ENCODE measurements around the gene MED25. TPM values are rescaled to one million over a fixed set of nuclear protein-coding genes. Genes with fewer than 3 reads are reported as not detected.

Gene MED25
- total and polyA plus RNA-seq, 2 donors (not counting 1 experiment from before 2014, with no cell fraction given): 11.2 to 20.2 TPM

DNA sequence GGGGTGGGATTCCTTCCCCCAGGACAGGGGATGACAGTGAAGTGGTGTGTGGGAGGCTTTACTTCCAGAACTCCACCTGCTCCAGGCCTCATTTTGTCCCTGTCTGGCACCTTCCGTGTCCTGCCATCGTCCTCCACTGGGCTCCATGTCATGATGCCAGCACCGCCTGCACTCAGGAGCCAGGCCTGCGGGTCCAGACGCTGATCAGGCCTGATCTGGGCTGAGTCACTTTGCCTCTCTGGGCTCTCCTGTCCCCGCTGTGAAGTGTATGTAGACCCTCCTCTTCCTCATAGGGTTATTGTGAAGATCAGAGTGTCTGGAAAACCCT lies 14.6 kb upstream of the MED25 start:
- Histone ChIP-seq H3K27ac (ENCODE audit: insufficient read depth, low read length) (no peak overlapping the region), H3K36me3 (ENCODE audit: control insufficient read depth, insufficient read depth, low read length) (peaks cover 36% of the 10 kb centered on the region), H3K4me1 (ENCODE audit: control insufficient read depth, extremely low read depth, insufficient read depth, low read length) (peaks cover 4% of the 10 kb centered on the region), H3K9ac (ENCODE audit: insufficient read depth, low read length) (no peak overlapping the region), H2AFZ (ENCODE audit: low read length) (no peak overlapping the region), H3K27me3 (ENCODE audit: control insufficient read depth, insufficient read depth, low read length) (no peaks in the 10 kb centered on the region), H3K9me3 (ENCODE audit: control insufficient read depth, insufficient read depth, low read depth, low read length) (no peaks in the 10 kb centered on the region), H3K4me2 (ENCODE audit: extremely low read depth, insufficient read depth, low read length) (no peak overlapping the region), H3K79me2 (ENCODE audit: control insufficient read depth, insufficient read depth, low read length) (no peaks in the 10 kb centered on the region), H4K20me1 (ENCODE audit: control insufficient read depth, extremely low read depth, insufficient read depth, low read length) (no peaks in the 10 kb centered on the region), H3K4me3 (replicated peaks in 1 of 4; ENCODE audit: control extremely low read depth in 1 of 4, insufficient read depth in 1 of 4, low read depth in 3 of 4, low read length in 4 of 4) (no peak overlapping the region)
- no peak for DNase-seq (ENCODE audit: low read depth in 2 of 2)
- no peak for TF ChIP-seq EZH2 (IDR thresholded peaks at IDR 0.05; ENCODE audit: low read length, missing control alignments)
- TF ChIP-seq, protein P1, sequence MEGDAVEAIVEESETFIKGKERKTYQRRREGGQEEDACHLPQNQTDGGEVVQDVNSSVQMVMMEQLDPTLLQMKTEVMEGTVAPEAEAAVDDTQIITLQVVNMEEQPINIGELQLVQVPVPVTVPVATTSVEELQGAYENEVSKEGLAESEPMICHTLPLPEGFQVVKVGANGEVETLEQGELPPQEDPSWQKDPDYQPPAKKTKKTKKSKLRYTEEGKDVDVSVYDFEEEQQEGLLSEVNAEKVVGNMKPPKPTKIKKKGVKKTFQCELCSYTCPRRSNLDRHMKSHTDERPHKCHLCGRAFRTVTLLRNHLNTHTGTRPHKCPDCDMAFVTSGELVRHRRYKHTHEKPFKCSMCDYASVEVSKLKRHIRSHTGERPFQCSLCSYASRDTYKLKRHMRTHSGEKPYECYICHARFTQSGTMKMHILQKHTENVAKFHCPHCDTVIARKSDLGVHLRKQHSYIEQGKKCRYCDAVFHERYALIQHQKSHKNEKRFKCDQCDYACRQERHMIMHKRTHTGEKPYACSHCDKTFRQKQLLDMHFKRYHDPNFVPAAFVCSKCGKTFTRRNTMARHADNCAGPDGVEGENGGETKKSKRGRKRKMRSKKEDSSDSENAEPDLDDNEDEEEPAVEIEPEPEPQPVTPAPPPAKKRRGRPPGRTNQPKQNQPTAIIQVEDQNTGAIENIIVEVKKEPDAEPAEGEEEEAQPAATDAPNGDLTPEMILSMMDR (conservative IDR thresholded peaks at IDR 0.05 in 1 of 2, IDR thresholded peaks at IDR 0.05 in 1 of 2; ENCODE audit: low read depth in 1 of 2, low read length in 2 of 2): no peak

DNA sequence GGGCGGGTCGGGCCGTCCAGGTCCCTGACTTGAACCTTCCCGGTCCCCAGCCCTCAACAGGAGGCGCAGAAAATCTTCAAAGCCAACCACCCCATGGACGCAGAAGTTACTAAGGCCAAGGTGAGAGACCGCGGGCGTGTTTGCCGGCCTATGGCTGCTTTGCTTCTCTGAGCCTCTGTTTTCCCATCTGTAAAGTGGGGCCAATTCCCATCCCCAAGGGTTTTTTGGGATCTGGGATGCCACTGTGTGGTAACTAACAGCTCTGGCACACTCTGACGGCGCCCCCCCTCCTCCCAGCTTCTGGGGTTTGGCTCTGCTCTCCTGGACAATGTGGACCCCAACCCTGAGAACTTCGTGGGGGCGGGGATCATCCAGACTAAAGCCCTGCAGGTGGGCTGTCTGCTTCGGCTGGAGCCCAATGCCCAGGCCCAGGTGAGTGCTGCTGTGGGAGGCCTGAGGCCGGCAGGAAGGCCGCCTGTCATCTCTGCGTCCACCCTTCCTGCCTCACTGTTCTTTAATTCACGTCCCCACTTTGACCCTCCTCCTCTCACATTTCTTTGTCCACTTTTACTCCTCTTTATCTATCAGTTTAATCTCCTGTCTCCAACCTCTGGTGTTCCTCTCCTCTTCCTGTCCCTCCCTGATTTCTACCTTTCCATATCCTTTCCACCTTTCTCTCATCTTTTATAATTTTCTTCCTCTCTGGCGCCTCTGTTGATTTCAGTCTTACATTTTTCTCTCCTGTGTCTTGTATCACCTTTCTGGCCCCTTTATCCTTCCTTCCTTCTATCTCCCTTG lies 12.1 kb upstream of the MED25 start:
- Histone ChIP-seq H4K20me1 (ENCODE audit: control insufficient read depth, extremely low read depth, insufficient read depth, low read length) (no peaks in the 10 kb centered on the region), H3K4me3 (replicated peaks in 1 of 4; ENCODE audit: control extremely low read depth in 1 of 4, insufficient read depth in 1 of 4, low read depth in 3 of 4, low read length in 4 of 4) (no peak overlapping the region), H2AFZ (ENCODE audit: low read length) (no peak overlapping the region), H3K9me3 (ENCODE audit: control insufficient read depth, insufficient read depth, low read depth, low read length) (no peaks in the 10 kb centered on the region), H3K4me2 (ENCODE audit: extremely low read depth, insufficient read depth, low read length) (no peak overlapping the region), H3K27ac (ENCODE audit: insufficient read depth, low read length) (no peak overlapping the region), H3K9ac (ENCODE audit: insufficient read depth, low read length) (no peak overlapping the region), H3K36me3 (ENCODE audit: control insufficient read depth, insufficient read depth, low read length) (peaks cover 21% of the 10 kb centered on the region), H3K27me3 (ENCODE audit: control insufficient read depth, insufficient read depth, low read length) (no peaks in the 10 kb centered on the region), H3K4me1 (ENCODE audit: control insufficient read depth, extremely low read depth, insufficient read depth, low read length) (peaks cover 7% of the 10 kb centered on the region), H3K79me2 (ENCODE audit: control insufficient read depth, insufficient read depth, low read length) (no peaks in the 10 kb centered on the region)
- DNase-seq (ENCODE audit: low read depth in 2 of 2): no peak
- TF ChIP-seq EZH2 (IDR thresholded peaks at IDR 0.05; ENCODE audit: low read length, missing control alignments): no peak
- TF ChIP-seq, protein P1 (conservative IDR thresholded peaks at IDR 0.05 in 1 of 2, IDR thresholded peaks at IDR 0.05 in 1 of 2; ENCODE audit: low read depth in 1 of 2, low read length in 2 of 2): no peak

DNA sequence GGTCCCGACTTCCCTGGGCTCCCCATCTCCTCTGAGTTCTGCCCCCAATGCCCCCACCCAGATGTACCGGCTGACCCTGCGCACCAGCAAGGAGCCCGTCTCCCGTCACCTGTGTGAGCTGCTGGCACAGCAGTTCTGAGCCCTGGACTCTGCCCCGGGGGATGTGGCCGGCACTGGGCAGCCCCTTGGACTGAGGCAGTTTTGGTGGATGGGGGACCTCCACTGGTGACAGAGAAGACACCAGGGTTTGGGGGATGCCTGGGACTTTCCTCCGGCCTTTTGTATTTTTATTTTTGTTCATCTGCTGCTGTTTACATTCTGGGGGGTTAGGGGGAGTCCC lies 11.5 kb upstream of the MED25 start:
- TF ChIP-seq, protein P1 (conservative IDR thresholded peaks at IDR 0.05 in 1 of 2, IDR thresholded peaks at IDR 0.05 in 1 of 2; ENCODE audit: low read depth in 1 of 2, low read length in 2 of 2): no peak
- no peak for TF ChIP-seq EZH2 (IDR thresholded peaks at IDR 0.05; ENCODE audit: low read length, missing control alignments)
- H3K9ac ChIP-seq (ENCODE audit: insufficient read depth, low read length): no peak overlapping the region
- H4K20me1 ChIP-seq (ENCODE audit: control insufficient read depth, extremely low read depth, insufficient read depth, low read length): no peaks in the 10 kb centered on the region
- no peak overlapping the region for H2AFZ ChIP-seq (ENCODE audit: low read length)
- no peak overlapping the region for H3K4me2 ChIP-seq (ENCODE audit: extremely low read depth, insufficient read depth, low read length)
- no peaks in the 10 kb centered on the region for H3K79me2 ChIP-seq (ENCODE audit: control insufficient read depth, insufficient read depth, low read length)
- peaks cover 7% of the 10 kb centered on the region for H3K4me1 ChIP-seq (ENCODE audit: control insufficient read depth, extremely low read depth, insufficient read depth, low read length)
- no peaks in the 10 kb centered on the region for H3K9me3 ChIP-seq (ENCODE audit: control insufficient read depth, insufficient read depth, low read depth, low read length)
- no peaks in the 10 kb centered on the region for H3K27me3 ChIP-seq (ENCODE audit: control insufficient read depth, insufficient read depth, low read length)
- peaks cover 21% of the 10 kb centered on the region for H3K36me3 ChIP-seq (ENCODE audit: control insufficient read depth, insufficient read depth, low read length)
- H3K27ac ChIP-seq (ENCODE audit: insufficient read depth, low read length): no peak overlapping the region
- DNase-seq (ENCODE audit: low read depth in 2 of 2): no peak
- H3K4me3 ChIP-seq (replicated peaks in 1 of 4; ENCODE audit: control extremely low read depth in 1 of 4, insufficient read depth in 1 of 4, low read depth in 3 of 4, low read length in 4 of 4): no peak overlapping the region

All from fibroblast of lung (primary cell).